SU-DHL-6 (cell line): ENCODE results near the gene PPIL6.

ENCODE experiments used
- H2AFZ ChIP-seq: fragments of 200-600 bp; sonication (generic); 2 replicates; pipeline ENCODE4 v1.6.1; 2014; ENCODE audit warnings: low read depth, mild to moderate bottlenecking, moderate library complexity, mixed read lengths, antibody characterized with exemption, low read length; ENCODE audit not compliant: severe bottlenecking
- H3F3A ChIP-seq: fragments of 200-600 bp; shearing (Covaris generic); 2 replicates; pipeline ENCODE4 v1.6.0; 2016; ENCODE audit warnings: antibody characterized with exemption, mild to moderate bottlenecking; ENCODE audit not compliant: insufficient read depth
- H3K27ac ChIP-seq: fragments of 200-600 bp; sonication (generic); 2 replicates; pipeline ENCODE4 v1.5.1; 2016; ENCODE audit warnings: low read depth, mild to moderate bottlenecking, low read length, moderate library complexity, mixed read lengths
- H3K27me3 ChIP-seq: fragments of 200-600 bp; sonication (generic), shearing (Covaris generic); 2 replicates; pipeline ENCODE4 v1.6.0; 2014; ENCODE audit warnings: mild to moderate bottlenecking, low read length
- H3K36me3 ChIP-seq: fragments of 200-600 bp; sonication (generic); 2 replicates; pipeline ENCODE4 v1.6.1; 2014; ENCODE audit warnings: mild to moderate bottlenecking, low read length, mixed read lengths
- H3K4me2 ChIP-seq: fragments of 300-600, 200-600 bp; shearing (Covaris generic), sonication (generic); 2 replicates; pipeline ENCODE4 v1.6.0; 2014; ENCODE audit warnings: low read length, low read depth, mild to moderate bottlenecking; ENCODE audit not compliant: poor library complexity, severe bottlenecking
- H3K4me3 ChIP-seq: fragments of 200-600 bp; sonication (generic); 2 replicates; pipeline ENCODE4 v1.5.1; 2014; ENCODE audit warnings: antibody characterized with exemption, low read length, mild to moderate bottlenecking, mixed read lengths; ENCODE audit not compliant: insufficient read depth, poor library complexity, severe bottlenecking
- H3K79me2 ChIP-seq: fragments of 200-600 bp; sonication (generic); 2 replicates; pipeline ENCODE4 v1.6.1; 2014; ENCODE audit warnings: mild to moderate bottlenecking, low read length, moderate library complexity; ENCODE audit not compliant: insufficient read depth
- H3K9ac ChIP-seq: fragments of 200-600 bp; sonication (generic); 2 replicates; pipeline ENCODE4 v1.7.0; 2014; ENCODE audit warnings: mild to moderate bottlenecking, low read length
- H3K9me2 ChIP-seq: fragments of 200-600 bp; sonication (generic); replicated peaks from 2 replicates; pipeline ENCODE4 v1.6.1; 2014; ENCODE audit warnings: low read length; ENCODE audit not compliant: insufficient read depth
- H3K9me3 ChIP-seq: fragments of 200-600 bp; sonication (generic); 2 replicates; pipeline ENCODE4 v1.6.1; 2014; ENCODE audit warnings: low read length, mixed read lengths; ENCODE audit not compliant: insufficient read depth
- H4K20me1 ChIP-seq: fragments of 200-600 bp; sonication (generic); 2 replicates; pipeline ENCODE4 v1.6.1; 2014; ENCODE audit warnings: low read depth, mild to moderate bottlenecking, antibody characterized with exemption, low read length, moderate library complexity, mixed read lengths
- CTCF ChIP-seq: fragments of 200-600 bp; sonication (generic); IDR thresholded peaks from one replicate; pipeline ENCODE4 v1.5.1; 2017; ENCODE audit warnings: antibody characterized with exemption, mild to moderate bottlenecking, low read length, moderate library complexity; ENCODE audit not compliant: insufficient read depth, poor library complexity, severe bottlenecking
- EZH2phosphoT487 ChIP-seq: fragments of 200-600 bp; sonication (generic), shearing (Covaris generic); conservative IDR thresholded peaks from 2 replicates; pipeline ENCODE4 v1.6.1; 2018; ENCODE audit warnings: mild to moderate bottlenecking, antibody characterized with exemption, low read length, moderate library complexity, mixed read lengths

PPIL6 gene

GRCh38 chr6:109397020-109397419 is 43.4 kb downstream of the PPIL6 start:
- no peaks in the 10 kb centered on the region for H3K27me3 ChIP-seq
- H2AFZ ChIP-seq, result no peak overlapping the region
- H3K9me3 ChIP-seq, result no peaks in the 10 kb centered on the region
- H3K4me2 ChIP-seq, result no peak overlapping the region
- TF ChIP-seq CTCF (no peak), EZH2phosphoT487 (no peak)
- no peak overlapping the region for H3K4me3 ChIP-seq
- no peaks in the 10 kb centered on the region for H3F3A ChIP-seq
- H3K9ac ChIP-seq, result no peak overlapping the region
- H3K36me3 ChIP-seq, result no peaks in the 10 kb centered on the region
- no peak overlapping the region for H3K27ac ChIP-seq
- no peaks in the 10 kb centered on the region for H3K9me2 ChIP-seq
- no peaks in the 10 kb centered on the region for H4K20me1 ChIP-seq
- H3K79me2 ChIP-seq, result no peaks in the 10 kb centered on the region

GRCh38 chr6:109396046-109396718 is 44.2 kb downstream of the PPIL6 start:
- no peaks in the 10 kb centered on the region for H3K79me2 ChIP-seq
- H3K27ac ChIP-seq, result no peak overlapping the region
- H3K4me2 ChIP-seq, result no peak overlapping the region
- no peaks in the 10 kb centered on the region for H3F3A ChIP-seq
- H3K9me2 ChIP-seq, result no peaks in the 10 kb centered on the region
- H4K20me1 ChIP-seq, result no peaks in the 10 kb centered on the region
- H3K4me3 ChIP-seq, result no peak overlapping the region
- no peaks in the 10 kb centered on the region for H3K27me3 ChIP-seq
- TF ChIP-seq EZH2phosphoT487 (no peak), CTCF (no peak)
- H2AFZ ChIP-seq, result no peak overlapping the region
- H3K9me3 ChIP-seq, result no peaks in the 10 kb centered on the region
- H3K9ac ChIP-seq, result no peak overlapping the region
- no peaks in the 10 kb centered on the region for H3K36me3 ChIP-seq

- TF ChIP-seq CTCF (no peak), EZH2phosphoT487 (no peak)
- no peak overlapping the region for H2AFZ ChIP-seq
- no peak overlapping the region for H3K9ac ChIP-seq
- H3K4me3 ChIP-seq, result no peak overlapping the region
- no peaks in the 10 kb centered on the region for H3K9me2 ChIP-seq
- no peak overlapping the region for H3K4me2 ChIP-seq
- no peaks in the 10 kb centered on the region for H3F3A ChIP-seq
- no peaks in the 10 kb centered on the region for H3K9me3 ChIP-seq
- H4K20me1 ChIP-seq, result no peaks in the 10 kb centered on the region
- no peaks in the 10 kb centered on the region for H3K36me3 ChIP-seq
- H3K27ac ChIP-seq, result no peak overlapping the region
- no peaks in the 10 kb centered on the region for H3K79me2 ChIP-seq
- H3K27me3 ChIP-seq, result no peaks in the 10 kb centered on the region
Observed at GRCh38 chr6:109393886-109394281, 46.5 kb downstream of the PPIL6 start.
